ENCODE measurements around the gene RBMS1. TPM values are rescaled to one million over a fixed set of nuclear protein-coding genes. Genes with fewer than 3 reads are reported as not detected.
"Not testable (repeated sequence)": the region's sequence is repeated elsewhere in the genome, so short reads cannot be mapped to it uniquely, and the experiment has no call there.

RBMS1 gene
- total and polyA plus RNA-seq, 12 donors, result 22.6 to 77.7 (median 59.0) TPM

DNA sequence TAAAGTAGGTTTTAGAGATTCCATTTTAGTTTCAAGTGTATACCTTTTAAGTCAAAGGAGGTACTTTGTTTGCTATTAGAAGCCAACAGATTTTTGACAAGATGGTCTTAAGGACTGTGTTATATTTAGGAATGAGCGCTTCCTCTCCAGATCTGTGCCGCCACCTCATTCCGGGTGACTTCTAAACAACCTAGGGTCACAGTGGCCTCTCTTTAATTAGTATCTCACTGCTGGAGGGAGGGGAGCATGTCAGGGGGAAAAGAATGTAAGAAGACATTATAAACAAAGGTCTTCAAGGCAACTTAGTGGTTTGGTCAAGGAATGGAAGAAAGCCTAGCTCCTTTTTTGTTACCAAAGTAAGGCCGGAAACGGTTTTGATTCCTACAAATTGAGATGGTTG lies 67.0 kb downstream of the RBMS1 start:
- no peak for DNase-seq
- H3K27ac ChIP-seq, result peak overlapping the region in 6 of 10 donors; percentile 59 to 79 (median 72)
- no peak overlapping the region for H3K4me3 ChIP-seq
- whole genome bisulfite sequencing, 2 donors, result 66 to 83% methylated on average over 5 of the region's 5 CpGs
- intact Hi-C loops (cut with DNase I), result loop anchor here in 4 of 10 donors (5.0 to 10.0 kb wide), 8 partner anchors 66 to 541 kb away; partner anchors contain the start of gene RBMS1 (in 3 of the 4)
- TF ChIP-seq, protein P1, sequence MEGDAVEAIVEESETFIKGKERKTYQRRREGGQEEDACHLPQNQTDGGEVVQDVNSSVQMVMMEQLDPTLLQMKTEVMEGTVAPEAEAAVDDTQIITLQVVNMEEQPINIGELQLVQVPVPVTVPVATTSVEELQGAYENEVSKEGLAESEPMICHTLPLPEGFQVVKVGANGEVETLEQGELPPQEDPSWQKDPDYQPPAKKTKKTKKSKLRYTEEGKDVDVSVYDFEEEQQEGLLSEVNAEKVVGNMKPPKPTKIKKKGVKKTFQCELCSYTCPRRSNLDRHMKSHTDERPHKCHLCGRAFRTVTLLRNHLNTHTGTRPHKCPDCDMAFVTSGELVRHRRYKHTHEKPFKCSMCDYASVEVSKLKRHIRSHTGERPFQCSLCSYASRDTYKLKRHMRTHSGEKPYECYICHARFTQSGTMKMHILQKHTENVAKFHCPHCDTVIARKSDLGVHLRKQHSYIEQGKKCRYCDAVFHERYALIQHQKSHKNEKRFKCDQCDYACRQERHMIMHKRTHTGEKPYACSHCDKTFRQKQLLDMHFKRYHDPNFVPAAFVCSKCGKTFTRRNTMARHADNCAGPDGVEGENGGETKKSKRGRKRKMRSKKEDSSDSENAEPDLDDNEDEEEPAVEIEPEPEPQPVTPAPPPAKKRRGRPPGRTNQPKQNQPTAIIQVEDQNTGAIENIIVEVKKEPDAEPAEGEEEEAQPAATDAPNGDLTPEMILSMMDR (IDR thresholded peaks at IDR 0.05), result no peak
- ATAC-seq, result peak in 5 of 8 donors; percentile 26 to 75 (median 69)
- no peaks in the 10 kb centered on the region for H3K27me3 ChIP-seq
- peaks cover 0 to 15% (median 3%) of the 10 kb centered on the region in 11 donors for H3K9me3 ChIP-seq
- H3K36me3 ChIP-seq, result peaks cover 0 to 12% (median 0%) of the 10 kb centered on the region in 9 donors
- H3K4me1 ChIP-seq, result peaks cover 6 to 70% (median 53%) of the 10 kb centered on the region in 9 donors

DNA sequence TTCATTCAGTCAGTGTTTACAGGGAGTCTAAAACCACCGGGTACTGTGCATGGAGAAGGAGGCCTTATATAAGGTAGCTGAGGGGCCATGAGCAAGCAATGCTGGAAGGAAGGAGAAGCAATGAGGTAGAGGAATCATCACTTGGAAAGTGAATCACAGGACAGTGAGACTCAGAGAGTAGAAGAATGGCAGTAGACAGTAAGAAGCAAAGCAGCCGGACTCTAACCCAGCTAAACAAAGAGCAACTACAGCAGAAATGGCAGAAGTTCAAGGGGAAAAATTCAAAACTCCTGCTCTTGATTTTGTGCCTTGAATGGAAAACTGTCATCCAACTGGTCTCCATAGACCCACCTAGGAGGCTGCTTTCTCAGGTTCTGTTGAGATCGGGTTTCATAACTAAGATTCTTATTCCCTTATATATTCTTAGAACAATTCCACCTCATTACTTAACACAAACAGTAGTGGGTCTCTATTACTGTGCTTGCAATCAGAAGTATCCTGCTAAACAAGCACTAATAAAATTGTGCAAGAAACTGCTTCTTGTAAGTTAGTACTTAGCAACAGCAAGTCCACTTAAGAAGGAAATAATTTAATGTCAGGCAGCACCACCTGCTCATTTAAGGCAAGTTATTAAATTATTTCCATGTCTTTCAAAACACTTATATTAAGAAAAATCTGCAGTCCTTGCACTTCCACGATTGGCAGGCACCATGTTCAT lies 68.0 kb downstream of the RBMS1 start:
- peaks cover 6 to 69% (median 55%) of the 10 kb centered on the region in 9 donors for H3K4me1 ChIP-seq
- H3K4me3 ChIP-seq, result no peak overlapping the region
- TF ChIP-seq, protein P1 (IDR thresholded peaks at IDR 0.05), result no peak
- WGBS, 2 donors, result 64 to 77% methylated on average over 4 of the region's 4 CpGs
- H3K27ac ChIP-seq, result peak overlapping the region in 8 of 10 donors; percentile 11 to 76 (median 42)
- H3K9me3 ChIP-seq, result peaks cover 0 to 12% (median 3%) of the 10 kb centered on the region in 11 donors
- intact Hi-C loops (cut with DNase I), result loop anchor here in 4 of 10 donors (5.0 to 10.0 kb wide), 8 partner anchors 67 to 542 kb away; partner anchors contain the start of gene RBMS1 (in 3 of the 4)
- DNase-seq (no peak), ATAC-seq (peak in 4 of 8 donors; percentile 6 to 50 (median 16))
- peaks cover 0 to 9% (median 0%) of the 10 kb centered on the region in 9 donors for H3K36me3 ChIP-seq
- H3K27me3 ChIP-seq, result no peaks in the 10 kb centered on the region

DNA sequence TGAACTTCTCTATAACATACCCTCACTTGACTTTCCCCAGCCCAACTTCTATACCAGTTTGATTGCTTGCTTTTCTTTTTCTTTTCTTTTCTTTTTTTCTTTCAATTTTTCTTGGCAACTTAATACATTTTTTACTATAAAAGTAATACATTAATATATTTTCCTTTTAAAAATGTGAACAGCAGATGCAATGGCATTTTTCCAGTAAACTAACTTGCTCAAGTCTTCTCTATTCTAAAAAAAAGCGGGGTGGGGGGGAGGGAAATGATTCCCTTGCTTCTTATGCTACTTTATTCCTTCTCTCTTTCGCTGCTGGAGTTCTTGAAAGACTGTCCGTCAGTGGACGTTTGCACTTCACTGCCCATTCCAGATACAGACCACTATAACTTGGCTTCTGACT lies 70.5 kb downstream of the RBMS1 start:
- WGBS, 2 donors, result 64 to 76% methylated on average over 4 of the region's 4 CpGs
- Histone ChIP-seq H3K9me3 (no peaks in the 10 kb centered on the region), H3K4me3 (no peak overlapping the region), H3K27me3 (no peaks in the 10 kb centered on the region), H3K27ac (peak overlapping the region in 1 of 10 donors; percentile 19), H3K36me3 (no peaks in the 10 kb centered on the region), H3K4me1 (peaks cover 6 to 79% (median 59%) of the 10 kb centered on the region in 9 donors)
- intact Hi-C loops (cut with DNase I), result loop anchor here in 3 of 10 donors (5.0 to 10.0 kb wide), 5 partner anchors 46 to 542 kb away; no protein-coding TSS in a partner anchor
- TF ChIP-seq, protein P1 (IDR thresholded peaks at IDR 0.05), result no peak
- ATAC-seq, result no peak
- DNase-seq, result no peak

DNA sequence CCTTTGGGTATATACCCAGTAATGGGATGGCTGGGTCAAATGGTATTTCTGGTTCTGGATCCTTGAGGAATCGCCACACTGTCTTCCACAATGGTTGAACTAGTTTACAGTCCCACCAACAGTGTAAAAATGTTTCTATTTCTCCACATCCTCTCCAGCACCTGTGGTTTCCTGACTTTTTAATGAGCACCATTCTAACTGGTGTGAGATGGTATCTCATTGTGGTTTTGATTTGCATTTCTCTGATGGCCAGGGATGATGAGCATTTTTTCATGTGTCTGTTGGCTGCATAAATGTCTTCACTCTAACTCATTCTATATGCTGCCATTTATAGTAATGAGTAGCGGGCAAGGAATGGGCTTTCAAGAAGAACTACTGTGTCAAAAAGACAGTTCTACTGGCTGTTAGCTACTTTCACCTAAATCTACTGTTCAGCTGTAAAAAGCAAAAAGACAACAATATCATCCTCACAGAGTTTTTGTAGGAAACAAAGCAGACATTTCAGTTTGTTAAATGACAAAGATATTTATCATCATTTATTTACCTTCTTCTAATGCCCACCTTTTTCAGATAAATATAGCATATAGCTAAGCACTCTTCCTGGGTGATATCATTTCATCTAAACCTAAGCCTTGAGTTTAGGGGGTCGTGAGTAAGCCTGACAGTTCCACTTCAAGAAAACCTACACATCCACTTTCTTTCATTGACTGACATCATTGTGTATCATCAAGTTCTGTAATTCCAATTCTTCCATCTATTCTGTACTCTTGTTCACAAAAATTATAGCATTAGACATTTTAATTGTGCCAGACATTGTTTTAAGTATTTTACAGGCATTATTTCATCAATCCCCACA lies 71.7 kb downstream of the RBMS1 start:
- not testable (repeated sequence) for H3K27ac ChIP-seq
- intact Hi-C loops (cut with DNase I), result loop anchor here in 3 of 10 donors (5.0 to 10.0 kb wide), 5 partner anchors 45 to 543 kb away; no protein-coding TSS in a partner anchor
- H3K4me1 ChIP-seq, result peaks cover 6 to 79% (median 53%) of the 10 kb centered on the region in 9 donors

More for the DNA sequence above, 71.7 kb downstream of the RBMS1 start:
- WGBS, 2 donors, result 88 to 96% methylated on average over 3 of the region's 3 CpGs
- ATAC-seq, H3K4me3 ChIP-seq, H3K9me3 ChIP-seq, H3K27me3 ChIP-seq, H3K36me3 ChIP-seq, DNase-seq: not testable (repeated sequence)
